ENCODE results near the gene ABHD16A. TPM values are rescaled to one million over a fixed set of nuclear protein-coding genes. Genes with fewer than 3 reads are reported as not detected.
A peak's percentile ranks its signal among the peaks of the same experiment; 100 is the strongest.

Gene ABHD16A
- total and polyA plus RNA-seq, 2 of the 13 experiments (the other 11 are each of a cell fraction or from before 2014, with no cell fraction given) = 43.5 to 45.4 TPM

DNA sequence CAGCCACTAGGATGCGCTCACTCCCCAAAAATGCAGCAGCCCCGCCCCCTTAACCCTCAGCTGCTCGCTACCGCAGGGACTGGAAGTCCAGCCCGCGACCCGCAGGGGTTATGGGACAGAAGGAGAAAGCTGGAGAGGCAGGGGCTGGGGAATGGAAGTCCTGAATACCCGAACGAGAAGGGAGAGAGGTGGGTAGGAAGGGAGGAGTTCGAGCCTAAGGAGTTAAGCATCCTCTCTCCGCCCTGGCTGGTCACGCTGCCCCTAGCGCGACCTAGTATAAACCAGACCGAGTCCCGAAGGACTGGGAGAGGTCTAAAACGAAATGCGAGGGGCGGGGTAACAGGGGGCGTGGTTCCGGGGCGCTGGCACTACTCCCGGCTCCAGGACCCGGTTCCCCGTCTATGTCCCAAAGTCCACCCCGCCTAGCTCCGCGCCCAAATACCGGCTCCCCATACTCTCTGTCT, 26.4 kb upstream of the ABHD16A start (continued):
- TF ChIP-seq, protein P1, sequence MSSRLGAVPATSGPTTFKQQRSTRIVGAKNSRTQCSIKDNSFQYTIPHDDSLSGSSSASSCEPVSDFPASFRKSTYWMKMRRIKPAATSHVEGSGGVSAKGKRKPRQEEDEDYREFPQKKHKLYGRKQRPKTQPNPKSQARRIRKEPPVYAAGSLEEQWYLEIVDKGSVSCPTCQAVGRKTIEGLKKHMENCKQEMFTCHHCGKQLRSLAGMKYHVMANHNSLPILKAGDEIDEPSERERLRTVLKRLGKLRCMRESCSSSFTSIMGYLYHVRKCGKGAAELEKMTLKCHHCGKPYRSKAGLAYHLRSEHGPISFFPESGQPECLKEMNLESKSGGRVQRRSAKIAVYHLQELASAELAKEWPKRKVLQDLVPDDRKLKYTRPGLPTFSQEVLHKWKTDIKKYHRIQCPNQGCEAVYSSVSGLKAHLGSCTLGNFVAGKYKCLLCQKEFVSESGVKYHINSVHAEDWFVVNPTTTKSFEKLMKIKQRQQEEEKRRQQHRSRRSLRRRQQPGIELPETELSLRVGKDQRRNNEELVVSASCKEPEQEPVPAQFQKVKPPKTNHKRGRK (CRISPR knock-in tag; IDR thresholded peaks at IDR 0.05) = no peak
- TF ChIP-seq WIZ (CRISPR knock-in tag; IDR thresholded peaks at IDR 0.05) (no peak), LCORL (IDR thresholded peaks at IDR 0.05) (no peak), LCORL (CRISPR knock-in tag; IDR thresholded peaks at IDR 0.05) (peak; percentile 78; the same call in 1 of the 2 replicates), GATAD2A (CRISPR knock-in tag; IDR thresholded peaks at IDR 0.05) (peak; percentile 71), ZNF652 (CRISPR knock-in tag; IDR thresholded peaks at IDR 0.05; ENCODE audit: borderline replicate concordance, low read depth) (peak; percentile 100), ZFP82 (CRISPR knock-in tag; IDR thresholded peaks at IDR 0.05; ENCODE audit: borderline replicate concordance) (no peak), ZNF460 (CRISPR knock-in tag; IDR thresholded peaks at IDR 0.05; ENCODE audit: borderline replicate concordance) (no peak; the same call in 1 of the 2 replicates), RARG (CRISPR knock-in tag; IDR thresholded peaks at IDR 0.05; ENCODE audit: low read depth) (no peak), KDM3A (CRISPR knock-in tag; IDR thresholded peaks at IDR 0.05; ENCODE audit: low read depth) (peak; percentile 93), DNMT3B (CRISPR knock-in tag; conservative IDR thresholded peaks at IDR 0.05) (no peak), ZNF101 (CRISPR knock-in tag; IDR thresholded peaks at IDR 0.05; ENCODE audit: borderline replicate concordance, low read depth) (no peak), FOXC1 (CRISPR knock-in tag; IDR thresholded peaks at IDR 0.05; ENCODE audit: borderline replicate concordance) (peak; percentile 61; the same call in 1 of the 2 replicates), MED8 (CRISPR knock-in tag; IDR thresholded peaks at IDR 0.05; ENCODE audit: insufficient replicate concordance) (peak; percentile 14), ZNF746 (CRISPR knock-in tag; IDR thresholded peaks at IDR 0.05) (peak; percentile 83), CBX5 (CRISPR knock-in tag; IDR thresholded peaks at IDR 0.05; ENCODE audit: borderline replicate concordance) (peak; percentile 77; the same call in 1 of the 2 replicates), KAT2B (IDR thresholded peaks at IDR 0.05; ENCODE audit: borderline replicate concordance, low read depth, low read length) (no peak), AKAP8 (CRISPR knock-in tag; IDR thresholded peaks at IDR 0.05) (peak; percentile 90; the same call in 1 of the 2 replicates)
- TF ChIP-seq, protein P2, sequence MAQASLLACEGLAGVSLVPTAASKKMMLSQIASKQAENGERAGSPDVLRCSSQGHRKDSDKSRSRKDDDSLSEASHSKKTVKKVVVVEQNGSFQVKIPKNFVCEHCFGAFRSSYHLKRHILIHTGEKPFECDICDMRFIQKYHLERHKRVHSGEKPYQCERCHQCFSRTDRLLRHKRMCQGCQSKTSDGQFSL (CRISPR knock-in tag; IDR thresholded peaks at IDR 0.05) = peak; percentile 76; the same call in 1 of the 2 replicates
- TF ChIP-seq, protein P3, sequence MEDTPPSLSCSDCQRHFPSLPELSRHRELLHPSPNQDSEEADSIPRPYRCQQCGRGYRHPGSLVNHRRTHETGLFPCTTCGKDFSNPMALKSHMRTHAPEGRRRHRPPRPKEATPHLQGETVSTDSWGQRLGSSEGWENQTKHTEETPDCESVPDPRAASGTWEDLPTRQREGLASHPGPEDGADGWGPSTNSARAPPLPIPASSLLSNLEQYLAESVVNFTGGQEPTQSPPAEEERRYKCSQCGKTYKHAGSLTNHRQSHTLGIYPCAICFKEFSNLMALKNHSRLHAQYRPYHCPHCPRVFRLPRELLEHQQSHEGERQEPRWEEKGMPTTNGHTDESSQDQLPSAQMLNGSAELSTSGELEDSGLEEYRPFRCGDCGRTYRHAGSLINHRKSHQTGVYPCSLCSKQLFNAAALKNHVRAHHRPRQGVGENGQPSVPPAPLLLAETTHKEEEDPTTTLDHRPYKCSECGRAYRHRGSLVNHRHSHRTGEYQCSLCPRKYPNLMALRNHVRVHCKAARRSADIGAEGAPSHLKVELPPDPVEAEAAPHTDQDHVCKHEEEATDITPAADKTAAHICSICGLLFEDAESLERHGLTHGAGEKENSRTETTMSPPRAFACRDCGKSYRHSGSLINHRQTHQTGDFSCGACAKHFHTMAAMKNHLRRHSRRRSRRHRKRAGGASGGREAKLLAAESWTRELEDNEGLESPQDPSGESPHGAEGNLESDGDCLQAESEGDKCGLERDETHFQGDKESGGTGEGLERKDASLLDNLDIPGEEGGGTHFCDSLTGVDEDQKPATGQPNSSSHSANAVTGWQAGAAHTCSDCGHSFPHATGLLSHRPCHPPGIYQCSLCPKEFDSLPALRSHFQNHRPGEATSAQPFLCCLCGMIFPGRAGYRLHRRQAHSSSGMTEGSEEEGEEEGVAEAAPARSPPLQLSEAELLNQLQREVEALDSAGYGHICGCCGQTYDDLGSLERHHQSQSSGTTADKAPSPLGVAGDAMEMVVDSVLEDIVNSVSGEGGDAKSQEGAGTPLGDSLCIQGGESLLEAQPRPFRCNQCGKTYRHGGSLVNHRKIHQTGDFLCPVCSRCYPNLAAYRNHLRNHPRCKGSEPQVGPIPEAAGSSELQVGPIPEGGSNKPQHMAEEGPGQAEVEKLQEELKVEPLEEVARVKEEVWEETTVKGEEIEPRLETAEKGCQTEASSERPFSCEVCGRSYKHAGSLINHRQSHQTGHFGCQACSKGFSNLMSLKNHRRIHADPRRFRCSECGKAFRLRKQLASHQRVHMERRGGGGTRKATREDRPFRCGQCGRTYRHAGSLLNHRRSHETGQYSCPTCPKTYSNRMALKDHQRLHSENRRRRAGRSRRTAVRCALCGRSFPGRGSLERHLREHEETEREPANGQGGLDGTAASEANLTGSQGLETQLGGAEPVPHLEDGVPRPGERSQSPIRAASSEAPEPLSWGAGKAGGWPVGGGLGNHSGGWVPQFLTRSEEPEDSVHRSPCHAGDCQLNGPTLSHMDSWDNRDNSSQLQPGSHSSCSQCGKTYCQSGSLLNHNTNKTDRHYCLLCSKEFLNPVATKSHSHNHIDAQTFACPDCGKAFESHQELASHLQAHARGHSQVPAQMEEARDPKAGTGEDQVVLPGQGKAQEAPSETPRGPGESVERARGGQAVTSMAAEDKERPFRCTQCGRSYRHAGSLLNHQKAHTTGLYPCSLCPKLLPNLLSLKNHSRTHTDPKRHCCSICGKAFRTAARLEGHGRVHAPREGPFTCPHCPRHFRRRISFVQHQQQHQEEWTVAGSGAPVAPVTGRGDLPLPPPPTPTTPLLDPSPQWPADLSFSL (CRISPR knock-in tag; IDR thresholded peaks at IDR 0.05) = no peak
